Measurements from ENCODE around the gene ACER1. TPM values are rescaled to one million over a fixed set of nuclear protein-coding genes. Genes with fewer than 3 reads are reported as not detected.

ACER1 gene
- total and polyA plus RNA-seq, 2 experiments from 2014 or later: not detected

DNA sequence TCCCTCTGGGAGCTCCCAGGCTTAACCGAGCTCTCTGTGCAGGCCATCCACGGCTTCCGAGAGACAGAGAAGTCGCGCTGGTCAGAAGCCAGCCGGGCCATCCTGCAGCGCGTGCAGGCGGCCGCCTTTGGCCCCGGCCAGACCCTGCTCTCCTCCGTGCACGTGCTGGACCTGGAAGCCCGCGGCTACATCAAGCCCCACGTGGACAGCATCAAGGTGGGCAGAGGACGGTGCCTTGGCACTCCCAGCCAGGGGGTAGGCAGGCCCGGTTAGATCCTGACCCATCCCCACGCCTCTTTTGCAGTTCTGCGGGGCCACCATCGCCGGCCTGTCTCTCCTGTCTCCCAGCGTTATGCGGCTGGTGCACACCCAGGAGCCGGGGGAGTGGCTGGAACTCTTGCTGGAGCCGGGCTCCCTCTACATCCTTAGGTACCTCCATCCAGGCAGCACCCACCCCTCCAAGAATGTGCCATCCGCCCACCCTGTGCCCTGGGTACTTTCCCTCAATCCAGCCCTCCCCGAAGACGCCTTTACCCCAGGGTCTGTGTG lies 40.8 kb upstream of the ACER1 start (continued):
- TF ChIP-seq EZH2 (IDR thresholded peaks at IDR 0.05; ENCODE audit: low read depth, unreplicated experiment): no peak

DNA sequence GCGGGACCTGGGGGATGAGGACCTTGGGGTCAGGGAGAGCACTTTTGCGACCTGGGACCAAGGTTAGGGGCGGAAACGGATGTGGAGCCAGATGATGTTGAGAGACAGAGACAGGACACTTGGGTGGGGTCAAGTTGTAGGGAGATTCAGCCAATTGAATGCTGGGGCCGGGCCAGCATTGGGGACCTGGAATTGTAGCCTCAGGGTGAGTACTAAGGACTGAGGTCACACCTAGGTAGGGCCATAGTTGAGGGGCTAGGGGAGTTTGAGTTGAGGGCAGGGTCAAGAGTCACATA lies 40.3 kb upstream of the ACER1 start:
- no peak overlapping the region for H2AFZ ChIP-seq
- ATAC-seq: no peak

More for the DNA sequence above, 40.3 kb upstream of the ACER1 start:
- Histone ChIP-seq H3K27me3 (ENCODE audit: insufficient read depth) (no peaks in the 10 kb centered on the region), H4K20me1 (replicated peaks; ENCODE audit: insufficient read depth) (0 out of 2 replicates have a peak, but pooled peaks cover 3% of the 10 kb centered on the region), H3K36me3 (ENCODE audit: insufficient read depth) (no peaks in the 10 kb centered on the region), H3K27ac (ENCODE audit: low read depth) (peak overlapping the region; percentile 53), H3K4me1 (ENCODE audit: insufficient read depth) (peaks cover 7% of the 10 kb centered on the region; the same call in 1 of the 2 replicates), H3F3A (replicated peaks; ENCODE audit: low read depth) (0 out of 2 replicates have a peak, but pooled peaks cover 4% of the 10 kb centered on the region), H3K9me2 (ENCODE audit: insufficient read depth) (no peaks in the 10 kb centered on the region), H3K4me3 (peak overlapping the region; percentile 49), H3K79me2 (replicated peaks; ENCODE audit: insufficient read depth) (no peaks in the 10 kb centered on the region), H3K4me2 (peak overlapping the region; percentile 71)
- Mint-ChIP-seq H3K36me3 (ENCODE audit: low read depth) (peaks cover 17% of the 10 kb centered on the region), H3K4me1 (peaks cover 22% of the 10 kb centered on the region), H3K27me3 (ENCODE audit: insufficient read depth, low read depth, poor library complexity) (peaks cover 9% of the 10 kb centered on the region), H3K27ac (peak overlapping the region; percentile 84), H3K9me3 (peaks cover 5% of the 10 kb centered on the region; the same call in 1 of the 3 replicates), H3K4me3 (peak overlapping the region; percentile 84)
- TF ChIP-seq NANOG (IDR thresholded peaks at IDR 0.05; ENCODE audit: borderline replicate concordance) (no peak), EZH2phosphoT487 (IDR thresholded peaks at IDR 0.05; ENCODE audit: unreplicated experiment) (no peak), CREB1 (CRISPR knock-in tag; IDR thresholded peaks at IDR 0.05; ENCODE audit: low read depth) (no peak), STAT1 (IDR thresholded peaks at IDR 0.05; ENCODE audit: unreplicated experiment) (no peak), ZNF331 (CRISPR knock-in tag; IDR thresholded peaks at IDR 0.05; ENCODE audit: low read depth) (no peak), REST (IDR thresholded peaks at IDR 0.05; ENCODE audit: unreplicated experiment) (no peak), CTCF (conservative IDR thresholded peaks at IDR 0.05; ENCODE audit: low read depth in 2 of 2) (no peak), POLR2AphosphoS5 (IDR thresholded peaks at IDR 0.05; ENCODE audit: low read depth) (no peak; the same call in 1 of the 2 replicates)
- TF ChIP-seq, protein P1, sequence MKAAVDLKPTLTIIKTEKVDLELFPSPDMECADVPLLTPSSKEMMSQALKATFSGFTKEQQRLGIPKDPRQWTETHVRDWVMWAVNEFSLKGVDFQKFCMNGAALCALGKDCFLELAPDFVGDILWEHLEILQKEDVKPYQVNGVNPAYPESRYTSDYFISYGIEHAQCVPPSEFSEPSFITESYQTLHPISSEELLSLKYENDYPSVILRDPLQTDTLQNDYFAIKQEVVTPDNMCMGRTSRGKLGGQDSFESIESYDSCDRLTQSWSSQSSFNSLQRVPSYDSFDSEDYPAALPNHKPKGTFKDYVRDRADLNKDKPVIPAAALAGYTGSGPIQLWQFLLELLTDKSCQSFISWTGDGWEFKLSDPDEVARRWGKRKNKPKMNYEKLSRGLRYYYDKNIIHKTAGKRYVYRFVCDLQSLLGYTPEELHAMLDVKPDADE (IDR thresholded peaks at IDR 0.05): no peak
- DNase-seq (ENCODE audit: low spot score): no peak
